Measurements from ENCODE around the gene NCOA1.

NCOA1 gene

GRCh38 chr2:24724111-24724775 lies 233.2 kb downstream of the NCOA1 start:
- Histone ChIP-seq H3K4me1 (ENCODE audit: control insufficient read depth, low read length) (peaks cover 4% of the 10 kb centered on the region), H3K4me2 (ENCODE audit: low read length) (no peak overlapping the region)
- TF ChIP-seq EZH2phosphoT487 (IDR thresholded peaks at IDR 0.05; ENCODE audit: borderline replicate concordance, low read length) (no peak), CTCF (IDR thresholded peaks at IDR 0.05; ENCODE audit: low read depth, low read length, poor library complexity, severe bottlenecking) (no peak)

GRCh38 chr2:24725956-24726355 lies 234.9 kb downstream of the NCOA1 start:
- Histone ChIP-seq H3K36me3 (ENCODE audit: control insufficient read depth, low read length) (no peaks in the 10 kb centered on the region), H3K9me3 (ENCODE audit: control insufficient read depth, insufficient read depth, low read length) (no peaks in the 10 kb centered on the region), H3F3A (ENCODE audit: control insufficient read depth, insufficient read depth) (no peaks in the 10 kb centered on the region), H3K9me2 (replicated peaks; ENCODE audit: control insufficient read depth, low read length) (no peaks in the 10 kb centered on the region), H3K27me3 (ENCODE audit: control insufficient read depth, low read length) (no peaks in the 10 kb centered on the region), H3K79me2 (ENCODE audit: control insufficient read depth, low read length) (no peaks in the 10 kb centered on the region), H3K4me1 (ENCODE audit: control insufficient read depth, low read length) (peaks cover 4% of the 10 kb centered on the region), H4K20me1 (ENCODE audit: control insufficient read depth, insufficient read depth, low read depth, low read length) (no peaks in the 10 kb centered on the region), H3K4me3 (ENCODE audit: low read length) (no peak overlapping the region), H3K27ac (ENCODE audit: low read depth, low read length) (no peak overlapping the region), H3K4me2 (ENCODE audit: low read length) (no peak overlapping the region)
- TF ChIP-seq EZH2phosphoT487 (IDR thresholded peaks at IDR 0.05; ENCODE audit: borderline replicate concordance, low read length) (no peak), CTCF (IDR thresholded peaks at IDR 0.05; ENCODE audit: low read depth, low read length, poor library complexity, severe bottlenecking) (no peak)

More at GRCh38 chr2:24724111-24724775, 233.2 kb downstream of the NCOA1 start:
- Histone ChIP-seq H3K9me3 (ENCODE audit: control insufficient read depth, insufficient read depth, low read length) (no peaks in the 10 kb centered on the region), H4K20me1 (ENCODE audit: control insufficient read depth, insufficient read depth, low read depth, low read length) (no peaks in the 10 kb centered on the region), H3K79me2 (ENCODE audit: control insufficient read depth, low read length) (no peaks in the 10 kb centered on the region), H3K36me3 (ENCODE audit: control insufficient read depth, low read length) (no peaks in the 10 kb centered on the region), H3K27ac (ENCODE audit: low read depth, low read length) (no peak overlapping the region), H3K4me3 (ENCODE audit: low read length) (no peak overlapping the region), H3K9me2 (replicated peaks; ENCODE audit: control insufficient read depth, low read length) (no peaks in the 10 kb centered on the region), H3K27me3 (ENCODE audit: control insufficient read depth, low read length) (no peaks in the 10 kb centered on the region), H3F3A (ENCODE audit: control insufficient read depth, insufficient read depth) (no peaks in the 10 kb centered on the region)

DNA sequence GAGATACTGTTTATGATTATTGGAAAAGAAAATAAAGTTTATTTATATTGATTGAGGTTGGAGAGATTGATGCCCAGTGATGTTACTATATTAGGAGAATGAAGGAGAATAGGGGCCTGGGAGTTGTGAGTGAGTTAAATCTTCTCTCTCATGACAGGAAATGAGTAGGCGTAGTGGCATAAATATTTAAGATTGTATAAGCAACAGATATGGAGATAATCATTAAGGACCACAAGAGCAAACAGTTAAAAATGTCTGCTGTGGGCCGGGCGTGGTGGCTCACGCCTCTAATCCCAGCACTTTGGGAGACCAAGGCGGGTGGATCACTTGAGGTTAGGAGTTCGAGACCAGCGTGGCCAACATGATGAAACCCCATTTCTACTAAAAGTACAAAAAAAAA lies 239.4 kb downstream of the NCOA1 start:
- TF ChIP-seq CTCF (IDR thresholded peaks at IDR 0.05; ENCODE audit: low read depth, low read length, poor library complexity, severe bottlenecking), result no peak
- TF ChIP-seq EZH2phosphoT487 (IDR thresholded peaks at IDR 0.05; ENCODE audit: borderline replicate concordance, low read length), result no peak
- no peaks in the 10 kb centered on the region for H3K36me3 ChIP-seq (ENCODE audit: control insufficient read depth, low read length)
- H3K4me3 ChIP-seq (ENCODE audit: low read length), result no peak overlapping the region

More for the DNA sequence above, 239.4 kb downstream of the NCOA1 start:
- H3K4me2 ChIP-seq (ENCODE audit: low read length), result no peak overlapping the region
- H3K27ac ChIP-seq (ENCODE audit: low read depth, low read length), result no peak overlapping the region
- H3K27me3 ChIP-seq (ENCODE audit: control insufficient read depth, low read length), result no peaks in the 10 kb centered on the region
- H4K20me1 ChIP-seq (ENCODE audit: control insufficient read depth, insufficient read depth, low read depth, low read length), result no peaks in the 10 kb centered on the region
- H3K4me1 ChIP-seq (ENCODE audit: control insufficient read depth, low read length), result peaks cover 4% of the 10 kb centered on the region
- no peaks in the 10 kb centered on the region for H3K79me2 ChIP-seq (ENCODE audit: control insufficient read depth, low read length)
- H3F3A ChIP-seq (ENCODE audit: control insufficient read depth, insufficient read depth), result no peaks in the 10 kb centered on the region
- no peaks in the 10 kb centered on the region for H3K9me3 ChIP-seq (ENCODE audit: control insufficient read depth, insufficient read depth, low read length)
- H3K9me2 ChIP-seq (replicated peaks; ENCODE audit: control insufficient read depth, low read length), result no peaks in the 10 kb centered on the region
